Measurements from ENCODE around the gene CEP164.

The CEP164 gene

DNA sequence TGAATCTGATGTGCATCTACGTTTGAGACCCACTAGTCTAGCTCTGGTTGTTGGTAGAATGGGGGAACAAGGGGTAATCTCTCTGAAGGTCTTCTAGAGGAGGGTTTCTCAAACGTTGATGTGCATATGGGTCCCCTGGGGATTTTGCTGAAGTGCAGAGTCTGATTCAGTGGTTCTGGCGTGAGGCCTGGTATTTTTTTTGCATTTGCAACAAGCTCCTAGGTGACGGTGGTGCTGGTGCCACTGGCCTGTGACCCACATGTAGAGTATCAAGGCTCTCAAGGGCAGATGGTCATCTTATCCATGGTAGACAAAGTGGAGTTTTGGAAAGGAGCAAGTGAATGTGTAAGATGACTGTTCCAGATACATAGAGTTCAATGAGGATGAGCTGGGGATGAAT, 97.1 kb downstream of the CEP164 start:
- DNase-seq: no peak

DNA sequence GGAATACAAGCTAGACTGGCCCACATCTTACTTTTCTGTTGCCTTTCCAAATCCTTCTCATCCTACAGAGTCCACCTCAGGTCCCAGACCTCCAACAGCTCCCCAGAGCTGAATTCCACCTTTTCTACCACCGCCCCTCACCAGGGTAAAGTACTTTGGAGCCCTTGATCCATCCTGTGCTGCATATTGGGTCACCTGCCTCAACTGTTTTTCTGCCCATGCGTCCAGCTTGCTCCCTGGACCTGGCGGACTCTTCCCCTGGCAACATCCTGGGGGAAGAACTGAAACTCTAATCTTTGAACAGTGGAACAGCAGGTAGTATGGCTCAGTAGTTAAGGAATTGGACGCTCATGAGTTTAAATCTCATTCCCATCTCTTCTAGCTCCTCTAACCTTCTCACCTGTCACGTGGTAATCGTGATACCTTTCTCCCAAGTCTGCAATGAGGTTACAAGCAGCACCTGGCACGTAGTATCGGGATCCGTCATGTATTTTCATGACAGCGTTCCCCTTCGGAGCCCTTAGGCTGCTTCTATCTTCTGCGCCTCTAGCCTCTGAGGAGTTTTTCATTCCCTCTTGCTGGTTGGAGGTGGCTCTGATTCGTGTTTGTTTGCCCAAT, 98.1 kb downstream of the CEP164 start:
- DNase-seq: no peak

DNA sequence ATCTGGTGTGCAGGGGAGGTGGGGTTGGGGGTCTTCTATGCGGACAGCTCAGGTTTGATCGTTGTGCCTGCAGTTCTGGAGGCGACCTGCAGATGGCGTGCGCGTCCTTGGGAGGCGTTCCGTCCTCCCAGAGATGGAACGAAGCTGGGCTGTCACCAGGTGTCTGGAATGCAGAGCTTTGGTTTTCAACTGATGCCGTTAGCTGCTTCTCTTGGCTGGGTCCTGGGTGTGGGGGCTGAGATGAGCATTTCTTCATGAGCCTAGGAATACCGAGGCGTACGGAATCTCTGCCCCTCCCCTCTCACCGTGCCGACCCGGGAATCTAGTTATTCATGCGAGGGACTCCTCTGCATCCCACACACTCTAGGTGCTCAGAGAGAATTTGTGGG, 98.6 kb downstream of the CEP164 start:
- DNase-seq: peak; percentile 15 to 55

DNA sequence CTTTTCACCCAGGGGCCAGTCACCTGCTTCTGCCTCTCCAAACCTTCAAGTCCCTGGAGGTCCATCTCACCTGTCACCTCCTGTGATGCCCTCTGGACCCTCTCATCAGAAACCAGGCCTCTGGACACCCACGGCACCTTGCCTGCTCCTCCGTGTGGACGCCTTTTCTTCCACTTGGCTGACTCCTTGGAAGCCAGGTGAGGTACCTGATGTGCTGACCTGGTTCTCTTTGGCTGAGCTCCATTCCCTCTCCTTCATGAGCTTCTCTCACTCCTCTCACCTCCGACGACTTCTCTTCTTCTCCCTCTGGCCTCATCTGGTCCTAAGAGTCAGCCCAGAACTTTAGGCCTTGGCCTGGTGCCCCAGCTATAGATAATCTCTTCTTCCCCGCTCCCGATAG, 99.3 kb downstream of the CEP164 start:
- DNase-seq: no peak

DNA sequence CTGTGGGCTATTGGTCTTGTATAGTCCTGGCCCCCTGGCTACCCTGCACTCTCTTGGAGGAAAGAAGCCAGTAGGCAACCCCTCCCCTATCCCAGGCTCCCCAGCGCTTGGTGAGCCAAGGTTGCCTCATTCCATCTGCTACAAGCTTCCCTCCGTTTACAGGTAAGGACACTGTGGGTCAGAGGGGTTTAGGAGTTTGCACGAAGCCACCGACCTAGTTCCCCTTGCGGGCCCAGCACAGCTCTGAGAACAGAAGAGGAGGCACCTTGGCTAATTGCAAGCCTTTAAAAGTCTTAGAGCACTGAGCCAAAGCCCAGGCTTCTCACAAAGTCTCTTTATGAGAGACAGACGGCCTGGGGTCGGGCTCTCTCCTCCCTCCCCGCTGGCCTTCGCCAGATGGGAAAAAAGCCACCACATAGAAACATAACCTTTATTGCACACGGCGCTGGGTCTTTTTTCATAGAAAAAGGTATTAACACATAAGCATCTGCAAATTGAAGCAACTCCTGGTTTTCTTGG, 99.8 kb downstream of the CEP164 start:
- DNase-seq: no peak

DNA sequence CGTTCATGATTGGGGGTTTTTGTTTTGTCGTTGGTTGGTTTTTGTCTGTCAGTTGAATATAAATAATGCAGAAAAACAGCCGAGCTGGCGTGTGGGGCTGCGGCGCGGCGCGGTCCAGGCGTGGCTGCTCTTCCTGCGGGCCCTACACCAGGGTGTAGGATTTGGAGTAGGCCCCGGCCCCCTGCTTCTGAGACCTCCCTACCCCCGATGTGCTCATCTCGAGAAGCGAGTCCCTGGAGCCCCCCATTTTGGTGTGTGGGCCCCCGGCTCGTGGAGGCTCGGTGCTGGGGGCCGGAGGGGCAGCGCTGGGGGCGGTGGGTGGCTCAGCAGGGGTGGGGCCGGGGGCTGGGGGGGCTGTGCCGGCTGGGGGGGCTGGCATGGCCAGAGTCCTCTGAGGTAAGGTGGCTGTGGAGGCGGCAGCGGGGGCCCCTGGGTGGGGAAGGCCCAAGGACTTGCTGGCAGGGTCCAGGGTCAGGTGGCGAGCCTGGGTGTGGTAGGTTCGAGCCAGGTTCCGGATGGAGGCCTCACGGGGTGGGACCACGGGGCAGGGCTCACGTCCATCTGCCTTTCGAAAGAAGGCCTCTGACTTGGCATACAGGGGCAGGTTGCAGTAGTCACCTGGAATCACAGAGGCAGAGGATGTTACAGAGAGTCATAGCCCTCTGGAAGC, 100.7 kb downstream of the CEP164 start:
- DNase-seq: no peak

DNA sequence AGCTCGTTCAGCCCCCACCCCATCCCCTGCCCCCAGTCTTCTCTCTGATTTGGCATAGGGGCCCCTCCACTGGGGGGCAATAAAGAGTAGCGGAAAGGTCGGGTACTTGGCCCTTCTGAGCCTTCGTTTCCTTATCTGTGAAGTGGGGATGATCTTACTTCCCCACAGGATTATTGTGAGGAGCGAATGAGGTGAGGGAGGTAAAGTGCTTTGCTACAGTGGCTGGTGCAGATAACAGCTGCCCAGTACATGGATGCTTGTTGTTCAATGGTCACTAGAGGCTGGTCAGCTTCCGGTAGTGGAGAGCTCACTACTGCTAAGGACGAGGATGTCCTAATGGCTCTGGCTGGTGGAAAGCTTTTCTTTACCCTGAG, 101.2 kb downstream of the CEP164 start:
- no peak for DNase-seq

DNA sequence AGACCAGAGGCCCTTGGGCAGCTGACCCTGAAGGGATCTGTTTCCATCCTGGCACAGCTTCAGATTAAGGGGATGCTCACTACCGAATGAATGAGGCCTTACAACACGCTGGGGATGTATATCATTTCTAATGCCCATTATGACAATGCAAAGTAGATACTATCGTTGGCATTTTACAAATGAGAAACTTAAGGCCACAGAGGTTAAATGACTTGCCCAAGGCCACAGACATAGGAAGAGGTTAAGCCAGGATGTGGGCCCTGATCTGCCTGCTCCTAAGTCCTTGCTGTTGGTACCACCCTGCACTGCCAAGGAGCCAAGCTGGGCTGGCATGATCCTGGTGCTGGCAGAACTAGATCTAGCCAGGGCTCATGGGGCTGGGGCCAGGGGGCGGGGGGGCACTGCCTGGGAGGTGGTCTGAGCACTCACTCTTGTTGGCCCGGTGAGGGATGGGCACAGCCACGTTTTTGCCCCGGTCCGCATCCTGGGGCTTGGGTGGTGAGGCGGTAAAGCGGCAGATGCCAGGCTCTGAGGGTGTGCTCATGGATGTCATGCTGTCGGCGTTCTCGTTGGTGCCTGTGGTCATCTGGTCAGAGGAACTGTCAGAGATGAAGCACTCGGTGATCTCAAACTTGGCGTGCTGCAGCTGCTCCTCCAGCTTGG, 102.8 kb downstream of the CEP164 start:
- no peak for DNase-seq

DNA sequence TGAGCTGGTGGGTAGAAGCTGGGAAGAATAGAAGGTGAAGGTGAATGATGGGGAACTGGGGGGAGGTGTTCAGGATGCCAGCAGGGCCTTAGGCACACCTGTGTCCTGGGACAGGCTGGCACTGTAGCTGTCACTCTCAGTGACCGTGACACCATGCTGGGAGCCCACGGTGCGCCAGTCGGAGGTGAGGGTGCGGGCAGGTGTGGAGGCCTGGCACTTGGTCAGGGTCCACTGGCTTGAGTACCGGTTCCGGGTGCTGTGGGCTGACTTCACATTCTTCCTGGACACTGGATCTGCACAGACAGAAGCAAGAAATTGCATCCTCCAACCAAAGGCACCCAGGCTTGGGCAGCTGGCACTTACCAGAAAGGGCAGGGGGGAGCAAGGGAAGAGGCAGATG, 103.8 kb downstream of the CEP164 start:
- no peak for DNase-seq

DNA sequence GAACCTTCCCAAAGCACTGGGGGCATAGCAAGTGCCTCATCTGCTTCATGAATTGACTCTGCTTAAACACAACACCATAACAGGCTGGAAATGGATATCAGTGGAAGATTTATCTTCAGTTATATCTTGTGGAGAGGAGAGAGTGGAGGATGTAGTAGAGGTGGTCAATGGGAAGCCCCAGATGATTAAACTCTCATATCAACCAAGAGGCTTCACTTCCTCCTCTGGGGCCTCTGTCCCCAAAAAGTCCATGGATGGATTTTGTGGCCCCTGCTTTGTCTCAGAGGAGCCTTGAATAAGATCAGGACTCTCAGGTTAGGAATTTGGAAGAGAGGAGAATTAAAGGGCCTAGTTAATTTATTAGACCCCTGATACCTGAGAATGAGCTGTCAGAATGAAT, 106.1 kb downstream of the CEP164 start:
- DNase-seq: no peak

DNA sequence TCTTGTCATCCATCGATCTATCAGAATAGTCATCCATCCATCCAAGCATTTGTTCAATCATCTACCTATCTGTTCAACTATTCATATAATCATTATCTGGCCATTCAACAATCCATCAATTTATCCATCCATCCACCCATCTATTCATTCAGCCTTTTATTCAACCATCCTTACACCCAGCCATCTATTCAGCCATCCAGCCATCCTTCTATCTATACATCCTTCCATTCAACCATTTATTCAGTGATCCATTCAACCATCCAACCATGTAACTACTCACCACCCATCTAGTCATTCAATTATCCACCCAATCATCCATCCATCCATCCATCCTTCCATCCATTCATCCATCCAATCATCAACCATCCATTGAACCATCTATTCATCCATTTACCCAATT, 106.8 kb downstream of the CEP164 start:
- no peak for DNase-seq

DNA sequence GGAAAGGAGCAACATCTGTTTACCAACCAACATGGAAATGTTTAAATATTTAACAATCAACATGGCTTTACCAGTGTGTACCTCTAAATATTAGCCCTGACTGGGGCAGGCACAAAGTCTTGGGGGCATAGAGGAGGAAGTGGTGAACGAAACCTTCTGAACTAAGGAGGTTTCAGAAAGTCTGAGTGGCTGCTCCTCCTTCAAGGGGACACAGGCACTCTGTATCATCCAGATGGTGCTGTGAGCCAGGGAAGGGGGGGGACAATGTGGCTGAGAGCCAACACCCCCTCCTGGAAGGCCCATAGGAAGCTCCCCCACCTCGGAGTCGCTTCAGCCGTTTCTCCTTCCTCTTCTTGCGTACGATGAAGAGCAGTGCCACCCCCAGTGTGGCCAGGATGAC, 107.7 kb downstream of the CEP164 start:
- no peak for DNase-seq

DNA sequence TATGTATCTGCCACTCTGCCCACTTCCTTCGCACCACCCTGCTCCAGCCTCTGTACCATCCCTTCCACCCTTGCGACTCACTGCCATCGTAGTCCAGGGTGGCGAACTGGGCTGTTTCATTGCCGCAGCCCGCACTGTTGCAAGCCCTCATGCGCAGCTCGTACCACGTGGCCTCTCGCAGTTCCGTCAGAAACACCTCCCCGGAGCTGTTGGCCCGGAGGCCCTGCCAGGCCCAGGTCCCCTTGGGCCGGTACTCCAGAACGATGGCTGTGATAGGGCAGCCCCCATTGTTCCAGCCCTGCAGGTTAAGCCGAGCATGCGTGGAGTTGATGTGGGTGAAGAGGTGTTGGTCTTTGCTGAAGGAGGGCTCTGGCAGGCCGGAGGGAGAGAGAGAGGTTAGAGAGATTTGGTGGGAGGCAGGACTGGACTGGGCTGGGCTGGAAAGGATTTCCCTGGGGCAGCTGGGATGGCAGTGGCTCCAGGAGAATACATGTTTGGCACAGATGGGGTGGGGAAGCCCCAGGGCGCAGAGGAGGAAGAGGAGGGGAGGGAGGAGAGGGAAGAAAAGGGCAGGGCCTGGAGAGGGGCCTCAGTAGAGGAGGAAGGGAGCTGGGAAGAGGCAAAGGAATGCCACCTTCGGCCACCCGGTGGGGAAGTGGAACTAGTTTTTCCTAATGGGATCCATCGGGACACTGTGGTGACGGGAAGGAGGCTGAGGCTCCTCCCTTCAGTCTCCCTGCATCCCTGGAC, 109.6 kb downstream of the CEP164 start:
- DNase-seq: no peak

DNA sequence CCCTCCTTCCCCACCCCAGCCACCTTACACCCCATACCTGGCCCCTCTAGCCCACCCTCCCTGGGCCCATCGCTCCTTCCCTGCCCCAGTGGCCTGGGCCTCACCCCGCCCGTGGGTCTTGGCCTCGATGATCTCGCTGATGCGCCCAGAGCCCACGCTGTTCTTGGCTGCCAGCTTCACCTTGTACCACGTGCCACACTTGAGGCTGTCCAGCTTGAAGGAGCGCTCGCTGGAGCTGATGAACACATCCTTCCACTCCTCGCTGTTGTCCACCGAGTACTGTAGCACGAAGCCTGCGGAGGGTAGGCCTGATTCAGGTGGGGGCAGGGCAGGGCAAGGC, 110.1 kb downstream of the CEP164 start:
- DNase-seq: no peak

DNA sequence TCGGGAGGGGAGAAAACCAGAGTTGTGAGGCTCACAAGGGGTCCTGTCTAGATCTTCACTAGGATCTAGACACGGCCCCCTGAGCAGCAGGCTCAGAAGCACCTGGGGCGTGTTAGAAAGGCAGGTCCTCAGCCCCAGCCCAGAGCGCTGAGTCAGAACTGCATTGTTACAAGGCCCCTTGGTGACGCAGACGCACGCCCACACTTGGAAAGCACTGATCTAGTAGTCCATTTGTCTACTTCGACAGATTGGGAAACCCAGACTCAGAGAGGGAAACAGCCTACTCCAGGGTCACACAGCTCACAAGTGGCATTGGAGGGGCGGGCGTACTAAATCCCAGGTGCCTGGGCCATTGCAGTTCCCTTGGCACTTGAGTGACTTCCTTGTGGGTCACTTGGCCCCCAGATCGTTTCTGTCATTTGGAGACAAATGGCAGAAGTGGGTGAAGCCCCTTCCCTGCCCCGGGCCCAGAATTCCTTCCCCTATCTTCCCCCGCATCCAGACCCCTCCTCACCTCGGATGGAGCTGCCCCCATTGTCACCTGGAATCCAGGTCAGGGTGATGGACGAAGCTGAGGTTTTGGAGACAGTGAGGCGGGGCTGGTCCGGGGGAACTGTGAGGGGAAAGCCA, 110.8 kb downstream of the CEP164 start:
- DNase-seq: no peak

DNA sequence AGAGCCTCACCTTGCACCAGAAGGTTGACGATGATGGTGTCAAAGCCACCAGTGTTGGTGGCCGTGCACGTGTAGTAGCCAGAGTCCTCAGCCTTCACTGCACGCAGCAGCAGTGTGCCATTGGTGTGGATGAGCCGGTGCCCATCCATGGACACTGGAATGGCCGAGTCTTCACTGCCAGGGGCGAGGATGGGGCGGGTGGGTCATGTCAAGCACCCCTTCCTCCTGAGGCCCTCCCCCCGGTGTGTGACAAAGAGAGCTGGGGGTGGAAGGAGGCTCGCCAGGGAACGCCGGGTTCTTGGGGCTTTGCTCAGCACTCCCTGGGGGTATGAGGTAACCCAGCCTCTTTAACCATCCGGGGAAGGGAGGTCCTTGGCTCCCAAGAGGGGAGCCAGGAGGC, 111.6 kb downstream of the CEP164 start:
- DNase-seq: no peak

DNA sequence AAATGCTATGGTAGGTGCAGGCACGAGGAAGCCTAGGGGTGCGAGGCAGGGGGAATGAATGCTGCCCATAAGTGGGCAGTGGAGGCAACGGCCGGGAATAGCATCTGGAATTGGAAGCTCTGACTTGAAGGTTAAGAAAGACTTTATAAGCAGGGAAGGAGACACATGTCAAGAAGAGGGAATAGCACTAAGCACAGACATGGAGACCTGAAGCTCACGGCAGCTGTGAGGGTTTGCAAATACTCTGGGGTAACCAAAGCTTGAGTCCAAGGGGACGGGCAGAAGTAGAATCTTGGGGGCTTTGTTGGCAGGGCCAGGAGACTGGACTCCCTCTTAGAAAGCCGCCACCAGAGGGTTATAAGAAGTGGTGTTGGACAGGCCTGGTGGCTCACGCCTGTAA, 112.6 kb downstream of the CEP164 start:
- DNase-seq: no peak

DNA sequence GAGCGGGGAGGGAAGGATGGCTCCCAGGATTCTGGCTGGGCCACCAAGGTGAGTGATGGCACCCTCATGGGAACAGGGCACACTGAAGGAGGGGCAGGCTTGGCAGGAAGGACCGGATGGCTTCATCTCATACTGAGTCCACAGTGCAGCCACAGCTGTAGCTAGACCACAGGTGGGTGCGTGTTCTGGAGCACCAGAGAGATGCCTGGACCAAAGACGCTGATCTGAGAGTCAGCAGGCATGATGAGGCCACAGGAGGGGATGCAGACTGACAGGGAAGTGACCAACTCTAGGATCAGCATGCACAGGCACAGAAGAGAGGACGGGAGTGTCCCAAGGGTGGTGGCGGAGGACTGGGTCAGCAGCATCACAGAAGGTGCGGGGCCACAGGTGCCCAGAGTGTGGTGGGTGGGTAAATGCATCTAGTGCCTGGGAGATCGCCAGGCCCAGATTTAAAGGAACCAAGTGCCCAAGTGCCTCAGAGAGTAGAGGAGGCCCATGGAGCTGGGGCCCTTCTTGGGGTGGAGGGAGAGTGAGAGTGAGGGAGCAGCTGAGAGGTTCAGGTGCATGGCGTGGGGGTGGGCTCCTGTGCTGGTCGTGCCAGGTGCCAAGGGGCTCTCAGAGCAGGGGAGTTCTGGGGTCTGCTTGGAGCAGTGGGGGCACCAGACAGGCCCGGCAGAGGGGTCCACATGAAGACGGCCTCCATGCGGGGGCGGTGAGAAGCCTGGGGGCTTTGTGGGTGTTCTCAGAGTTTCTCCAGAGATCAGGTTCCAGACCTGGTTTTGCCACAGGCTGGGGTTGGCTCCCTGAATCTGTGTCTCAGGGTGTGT, 113.7 kb downstream of the CEP164 start:
- no peak for DNase-seq

DNA sequence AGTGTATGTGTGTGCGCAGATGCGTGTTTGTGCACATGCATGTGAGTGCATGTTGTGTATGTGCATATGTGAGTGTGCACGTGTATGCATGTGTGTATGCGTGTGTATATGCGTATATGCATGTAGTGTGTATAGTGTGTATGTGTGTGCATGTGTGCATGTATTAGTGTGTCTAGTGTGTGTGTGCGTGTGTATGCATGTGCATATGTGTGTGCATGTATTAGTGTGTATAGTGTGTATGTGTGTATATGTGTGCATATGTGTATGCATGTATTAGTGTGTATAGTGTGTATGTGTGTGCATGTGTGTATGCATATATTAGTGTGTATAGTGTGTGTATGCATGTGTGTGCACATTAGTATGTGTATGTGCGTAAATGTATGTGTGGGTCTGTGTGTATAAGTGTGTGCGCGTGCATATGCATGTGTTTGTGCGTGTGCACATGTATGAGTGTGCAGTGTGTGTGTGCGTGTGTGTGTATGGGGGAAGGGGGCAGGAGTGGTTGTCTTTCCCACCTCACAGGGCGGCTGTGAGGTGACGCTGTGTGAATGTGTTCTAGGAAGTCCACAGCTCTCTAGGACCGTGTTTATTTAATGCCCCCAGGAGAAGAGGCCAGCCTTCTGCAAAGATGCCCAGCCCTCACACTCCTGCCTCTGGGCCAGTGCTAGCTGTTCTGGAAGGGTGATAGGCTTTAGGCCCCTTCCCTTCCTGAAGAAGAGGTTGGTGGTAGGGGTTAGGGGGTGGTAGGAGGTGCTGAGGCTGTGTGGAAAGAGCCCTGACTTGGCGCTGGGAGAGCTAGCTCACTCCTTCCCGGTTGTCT, 114.6 kb downstream of the CEP164 start:
- DNase-seq: no peak

DNA sequence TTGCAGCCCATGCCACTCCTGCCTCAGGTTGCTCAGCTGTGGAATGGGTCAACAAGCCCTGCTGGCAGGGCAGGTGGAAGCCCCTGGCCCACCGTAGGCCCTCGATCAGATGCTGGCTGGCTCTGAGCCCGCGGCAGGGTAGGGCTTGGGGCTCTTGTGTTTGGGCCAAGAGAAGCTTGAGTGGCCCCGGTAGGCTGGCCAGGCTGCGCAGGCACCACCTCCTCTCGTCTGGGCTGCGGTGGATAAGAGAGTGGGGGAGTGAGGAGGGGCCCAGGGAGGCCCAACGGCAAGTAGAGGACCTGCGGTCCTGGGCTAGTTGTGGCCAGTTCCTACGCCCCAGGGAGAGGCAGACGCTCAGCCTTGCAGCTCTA, 115.2 kb downstream of the CEP164 start:
- no peak for DNase-seq

All from NCI-H187 (cell line).